Right atrium auricular region (tissue), 2 donors: ENCODE results near the gene SLC25A51. TPM values are rescaled to one million over a fixed set of nuclear protein-coding genes. Genes with fewer than 3 reads are reported as not detected.
"Not testable (repeated sequence)": the region's sequence is repeated elsewhere in the genome, so short reads cannot be mapped to it uniquely, and the experiment has no call there.

ENCODE experiments used
- DNase-seq: peaks from one replicate; pipeline ENCODE4 v3.0.0-alpha.2; 2019; ENCODE audit warnings: low spot score
- H3K27ac ChIP-seq, 2 donors: fragments of 200-600 bp; sonication (generic); 1 replicate in 1 of 2; 2 replicates in 1 of 2; pipeline ENCODE4 v1.5.1; 2016 to 2019
- H3K27me3 ChIP-seq, 2 donors: fragments of 200-600 bp; sonication (generic); one replicate each; pipeline versions ENCODE4 v1.5.1 to v1.6.0; 2017 to 2019
- H3K36me3 ChIP-seq: fragments of 200-600 bp; sonication (generic); one replicate; pipeline ENCODE4 v1.5.1; 2016
- H3K4me1 ChIP-seq, 2 donors: fragments of 200-600 bp; sonication (generic); one replicate each; pipeline versions ENCODE4 v1.5.1 to v1.6.0; 2017 to 2019
- H3K4me3 ChIP-seq, 2 donors: fragments of 200-600 bp; sonication (generic); 1 replicate in 1 of 2; 2 replicates in 1 of 2; pipeline ENCODE4 v1.5.1; 2017 to 2019; ENCODE audit warnings: mild to moderate bottlenecking in 1 of 2, moderate library complexity in 1 of 2
- H3K9me3 ChIP-seq, 2 donors: fragments of 200-600 bp; sonication (generic); one replicate each; pipeline ENCODE4 v1.5.1; 2019
- total RNA-seq, 2 donors: library from RNA; depleted of rRNA; stranded (reverse); fragments of >200 nt; gene quantifications; one replicate each; pipeline ENCODE4 v1.1.0, GENCODE V29; 2016
- TF ChIP-seq, protein P1 (sequence below), 2 donors: fragments of 200-600 bp; sonication (generic); IDR thresholded peaks; one replicate each; pipeline ENCODE4 v1.5.1; 2019; ENCODE audit warnings: antibody characterized with exemption in 2 of 2

The SLC25A51 gene
- total RNA-seq, 2 donors from 2014 or later = 23.5 to 27.1 TPM

GRCh38 chr9:37889536-37889935 is 14.4 kb downstream of the SLC25A51 start:
- no peak overlapping the region for H3K4me3 ChIP-seq
- H3K4me1 ChIP-seq = no peaks in the 10 kb centered on the region
- TF ChIP-seq, protein P1, sequence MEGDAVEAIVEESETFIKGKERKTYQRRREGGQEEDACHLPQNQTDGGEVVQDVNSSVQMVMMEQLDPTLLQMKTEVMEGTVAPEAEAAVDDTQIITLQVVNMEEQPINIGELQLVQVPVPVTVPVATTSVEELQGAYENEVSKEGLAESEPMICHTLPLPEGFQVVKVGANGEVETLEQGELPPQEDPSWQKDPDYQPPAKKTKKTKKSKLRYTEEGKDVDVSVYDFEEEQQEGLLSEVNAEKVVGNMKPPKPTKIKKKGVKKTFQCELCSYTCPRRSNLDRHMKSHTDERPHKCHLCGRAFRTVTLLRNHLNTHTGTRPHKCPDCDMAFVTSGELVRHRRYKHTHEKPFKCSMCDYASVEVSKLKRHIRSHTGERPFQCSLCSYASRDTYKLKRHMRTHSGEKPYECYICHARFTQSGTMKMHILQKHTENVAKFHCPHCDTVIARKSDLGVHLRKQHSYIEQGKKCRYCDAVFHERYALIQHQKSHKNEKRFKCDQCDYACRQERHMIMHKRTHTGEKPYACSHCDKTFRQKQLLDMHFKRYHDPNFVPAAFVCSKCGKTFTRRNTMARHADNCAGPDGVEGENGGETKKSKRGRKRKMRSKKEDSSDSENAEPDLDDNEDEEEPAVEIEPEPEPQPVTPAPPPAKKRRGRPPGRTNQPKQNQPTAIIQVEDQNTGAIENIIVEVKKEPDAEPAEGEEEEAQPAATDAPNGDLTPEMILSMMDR (IDR thresholded peaks at IDR 0.05) = no peak
- no peak for DNase-seq
- peaks cover 22% of the 10 kb centered on the region for H3K36me3 ChIP-seq
- H3K27ac ChIP-seq = no peak overlapping the region
- H3K9me3 ChIP-seq = no peaks in the 10 kb centered on the region
- H3K27me3 ChIP-seq = no peaks in the 10 kb centered on the region

- H3K9me3 ChIP-seq, H3K4me3 ChIP-seq, H3K27me3 ChIP-seq, DNase-seq, H3K4me1 ChIP-seq, H3K27ac ChIP-seq: not testable (repeated sequence)
- peaks cover 14% of the 10 kb centered on the region for H3K36me3 ChIP-seq
These were observed 15.8 kb downstream of the SLC25A51 start for GRCh38 chr9:37887977-37888583.

DNA sequence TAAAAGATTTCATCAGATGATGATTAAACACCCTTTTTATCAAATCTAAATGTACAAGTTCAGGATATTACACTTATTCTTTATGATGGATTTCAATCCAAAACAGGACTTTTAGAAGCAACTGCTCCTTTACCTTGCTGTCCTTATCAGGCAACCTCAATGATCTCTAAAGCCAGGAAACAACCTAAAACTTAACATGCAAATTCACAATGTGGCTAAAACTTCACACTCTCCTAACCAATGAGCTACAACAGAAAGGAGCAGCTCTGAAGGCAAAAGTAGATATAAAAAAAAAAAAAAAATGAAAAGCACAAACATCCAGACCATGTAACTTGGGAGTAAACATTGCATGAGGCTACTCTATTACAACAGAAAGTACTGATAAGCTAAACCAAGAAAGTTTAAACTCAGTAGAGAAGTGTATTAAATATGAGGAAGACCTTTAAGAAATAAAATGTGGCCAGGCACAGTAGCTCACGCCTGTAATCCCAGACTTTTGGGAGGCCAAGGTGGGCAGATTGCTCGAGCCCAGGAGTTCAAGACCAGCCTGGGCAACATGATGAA is 22.9 kb downstream of the SLC25A51 start:
- no peak for DNase-seq
- TF ChIP-seq, protein P1 (IDR thresholded peaks at IDR 0.05) = no peak
- peaks cover 7% of the 10 kb centered on the region for H3K36me3 ChIP-seq
- no peaks in the 10 kb centered on the region for H3K9me3 ChIP-seq
- H3K27me3 ChIP-seq = no peaks in the 10 kb centered on the region
- H3K4me3 ChIP-seq = no peak overlapping the region
- H3K27ac ChIP-seq = no peak overlapping the region
- no peaks in the 10 kb centered on the region for H3K4me1 ChIP-seq

- DNase-seq = no peak
- TF ChIP-seq, protein P1 (IDR thresholded peaks at IDR 0.05) = no peak
- no peaks in the 10 kb centered on the region for H3K9me3 ChIP-seq
These were observed 27.6 kb downstream of the SLC25A51 start for GRCh38 chr9:37876376-37876775.

DNA sequence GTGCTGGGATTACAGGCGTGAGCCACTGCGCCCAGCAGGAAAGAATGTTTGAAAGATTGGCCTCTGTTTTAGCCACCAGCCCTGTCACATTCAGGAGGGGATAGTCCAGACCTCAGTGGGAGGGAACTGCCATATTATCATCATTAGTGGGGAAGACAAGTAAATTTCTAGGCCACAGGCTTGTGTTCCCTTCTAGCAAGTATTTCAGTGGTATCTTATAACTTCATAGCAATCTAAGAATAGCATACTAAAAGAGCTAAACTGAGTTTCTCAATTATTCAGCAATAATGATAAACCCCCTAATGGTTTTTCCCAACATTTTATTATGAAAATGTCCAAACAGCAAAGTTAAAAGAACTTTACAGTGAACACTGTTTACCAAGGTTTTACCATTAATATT is 30.0 kb downstream of the SLC25A51 start:
- TF ChIP-seq, protein P1 (IDR thresholded peaks at IDR 0.05) = no peak

More at GRCh38 chr9:37876376-37876775, 27.6 kb downstream of the SLC25A51 start:
- H3K4me3 ChIP-seq = no peak overlapping the region
- no peak overlapping the region for H3K27ac ChIP-seq
- peaks cover 7% of the 10 kb centered on the region for H3K36me3 ChIP-seq
- no peaks in the 10 kb centered on the region for H3K27me3 ChIP-seq
- no peaks in the 10 kb centered on the region for H3K4me1 ChIP-seq

DNA sequence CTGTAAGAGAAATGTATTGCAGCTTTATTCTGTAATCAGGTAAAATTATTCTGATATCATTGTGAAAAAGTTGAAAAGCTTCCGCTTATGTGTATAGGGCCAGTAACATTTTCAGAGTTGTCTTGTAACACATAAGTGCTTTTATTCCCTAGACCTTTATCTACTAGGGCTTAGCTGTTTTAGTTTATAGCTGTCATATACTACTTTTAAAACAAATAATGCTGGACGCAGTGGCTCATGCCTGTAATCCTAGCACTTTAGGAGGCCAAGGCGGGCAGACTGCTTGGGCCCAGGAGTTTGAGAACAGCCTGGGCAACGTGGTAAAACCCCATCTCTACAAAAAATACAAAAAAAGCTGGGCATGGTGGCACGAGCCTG is 33.1 kb downstream of the SLC25A51 start:
- H3K27ac ChIP-seq = no peak overlapping the region
- no peak for DNase-seq
- H3K4me3 ChIP-seq = no peak overlapping the region
- TF ChIP-seq, protein P1 (IDR thresholded peaks at IDR 0.05) = no peak
- H3K36me3 ChIP-seq = peaks cover 5% of the 10 kb centered on the region
- H3K9me3 ChIP-seq = no peaks in the 10 kb centered on the region
- H3K4me1 ChIP-seq = no peaks in the 10 kb centered on the region
- no peaks in the 10 kb centered on the region for H3K27me3 ChIP-seq

More for the DNA sequence above, 30.0 kb downstream of the SLC25A51 start:
- DNase-seq = no peak
- Histone ChIP-seq H3K9me3 (no peaks in the 10 kb centered on the region), H3K27me3 (no peaks in the 10 kb centered on the region), H3K4me3 (no peak overlapping the region), H3K36me3 (peaks cover 3% of the 10 kb centered on the region), H3K27ac (no peak overlapping the region), H3K4me1 (no peaks in the 10 kb centered on the region)
